Endothelial cell of umbilical vein (primary cell): ENCODE measurements around the gene CATSPER3. TPM values are rescaled to one million over a fixed set of nuclear protein-coding genes. Genes with fewer than 3 reads are reported as not detected.

Experiments used
- BruUV-seq: library from RNA; stranded (reverse); fragments of 400-500 nt; replicated peaks from 2 replicates; lab custom pipeline; 2021; lab: Mats Ljungman, UMichigan
- CTCF ChIA-PET: fragments of 300-600, 350-600 bp; sonication (Branson Sonifier 250); formaldehyde crosslinking; loops from one replicate; lab custom pipeline; 2021; ENCODE audit warnings: antibody characterized with exemption, inconsistent platforms; lab: Charles Lee
- POLR2A ChIA-PET: fragments of 300-600, 350-600 bp; sonication (Branson Sonifier 250); formaldehyde crosslinking; loops from one replicate; lab custom pipeline; 2021; ENCODE audit warnings: antibody characterized with exemption, inconsistent platforms; lab: Charles Lee
- DNase-seq: peaks from one replicate; pipeline ENCODE4 v3.0.0-alpha.2; 2011; ENCODE audit warnings: low read depth, low spot score
- FAIRE-seq: peaks from 2 replicates; lab custom pipeline; 2011; peaks lifted over from hg19 to GRCh38; lab: Jason Lieb, UNC
- H2AFZ ChIP-seq: 2 replicates; pipeline ENCODE4 v1.6.0; 2012; ENCODE audit warnings: low read depth, low read length, control low read depth, inconsistent platforms
- H3K27ac ChIP-seq: 2 replicates; pipeline ENCODE4 v1.5.1; 2011; ENCODE audit warnings: low read depth, mild to moderate bottlenecking, control low read depth, low read length, moderate library complexity; ENCODE audit not compliant: insufficient read depth
- H3K27me3 ChIP-seq, 2 experiments: 2 replicates each; pipeline versions ENCODE4 v1.6.0 to v1.6.1; 2011; ENCODE audit warnings: low read length in 2 of 2, mixed read lengths in 1 of 2; ENCODE audit not compliant: control insufficient read depth in 2 of 2, insufficient read depth in 2 of 2
- H3K36me3 ChIP-seq, 2 experiments: 2 replicates in 1 of 2; 3 replicates in 1 of 2; pipeline ENCODE4 v1.5.1; 2011; ENCODE audit warnings: low read length in 2 of 2, mild to moderate bottlenecking in 1 of 2, moderate library complexity in 1 of 2; ENCODE audit not compliant: control insufficient read depth in 2 of 2, insufficient read depth in 2 of 2; ENCODE audit errors: extremely low read depth in 1 of 2
- H3K4me1 ChIP-seq: 3 replicates; pipeline ENCODE4 v1.5.1; 2011; ENCODE audit warnings: mild to moderate bottlenecking, low read length; ENCODE audit not compliant: control insufficient read depth, insufficient read depth; ENCODE audit errors: extremely low read depth
- H3K4me2 ChIP-seq: 2 replicates; pipeline ENCODE4 v1.6.1; 2011; ENCODE audit warnings: low read length, control low read depth, mixed read lengths; ENCODE audit not compliant: insufficient read depth
- H3K4me3 ChIP-seq, 3 experiments: fragments of 200-600 bp in 1 of 3; sonication (generic), shearing (Covaris generic) in 1 of 3; replicated peaks in 1 of 3; 2 replicates each; pipeline ENCODE4 v1.5.1; 2011 to 2016; ENCODE audit warnings: control low read depth in 3 of 3, low read length in 3 of 3, mild to moderate bottlenecking in 2 of 3, inconsistent platforms in 1 of 3, low read depth in 1 of 3, moderate library complexity in 1 of 3; ENCODE audit not compliant: insufficient read depth in 1 of 3
- H3K79me2 ChIP-seq: 2 replicates; pipeline ENCODE4 v1.6.0; 2012; ENCODE audit warnings: low read length, inconsistent platforms; ENCODE audit not compliant: control insufficient read depth, insufficient read depth
- H3K9ac ChIP-seq: replicated peaks from 2 replicates; pipeline ENCODE3; 2011; ENCODE audit warnings: low read length, control low read depth; ENCODE audit not compliant: insufficient read depth; ENCODE audit errors: extremely low read depth
- H3K9me1 ChIP-seq: replicated peaks from 3 replicates; pipeline ENCODE4 v1.6.0; 2011; ENCODE audit warnings: mild to moderate bottlenecking, low read length; ENCODE audit not compliant: control insufficient read depth, insufficient read depth; ENCODE audit errors: extremely low read depth
- H3K9me3 ChIP-seq: replicated peaks from 2 replicates; pipeline ENCODE4 v1.5.1; 2012; ENCODE audit warnings: low read length, inconsistent platforms; ENCODE audit not compliant: control insufficient read depth, insufficient read depth
- H4K20me1 ChIP-seq: replicated peaks from 2 replicates; pipeline ENCODE3; 2011; ENCODE audit warnings: mild to moderate bottlenecking, low read length; ENCODE audit not compliant: control insufficient read depth, insufficient read depth; ENCODE audit errors: extremely low read depth
- EZH2 ChIP-seq: IDR thresholded peaks from 2 replicates; pipeline ENCODE4 v1.6.1; 2012; ENCODE audit warnings: borderline replicate concordance, low read depth, mild to moderate bottlenecking, moderate library complexity, low read length, inconsistent platforms; ENCODE audit not compliant: severe bottlenecking
- FOS ChIP-seq: IDR thresholded peaks from 2 replicates; pipeline ENCODE4 v1.6.1; 2011; ENCODE audit warnings: mild to moderate bottlenecking, low read length, moderate library complexity, borderline replicate concordance; ENCODE audit not compliant: insufficient read depth
- GATA2 ChIP-seq: IDR thresholded peaks from 2 replicates; pipeline ENCODE4 v1.7.0; 2011; ENCODE audit warnings: low read depth, mild to moderate bottlenecking, moderate library complexity, mixed read lengths, low read length; ENCODE audit not compliant: insufficient read length, insufficient read depth
- JUN ChIP-seq: IDR thresholded peaks from 2 replicates; pipeline ENCODE4 v1.6.1; 2011; ENCODE audit warnings: borderline replicate concordance, low read depth; ENCODE audit not compliant: insufficient read length, insufficient read depth
- MYC ChIP-seq: IDR thresholded peaks from one replicate; pipeline ENCODE4 v1.6.1; 2011; ENCODE audit warnings: mild to moderate bottlenecking, low read depth, low read length
- POLR2A ChIP-seq: IDR thresholded peaks from 2 replicates; pipeline ENCODE4 v1.6.1; 2012; ENCODE audit warnings: low read depth, mild to moderate bottlenecking, control low read depth, low read length
- POLR2AphosphoS5 ChIP-seq: IDR thresholded peaks from 2 replicates; pipeline ENCODE4 v1.6.1; 2012; ENCODE audit warnings: low read depth, mild to moderate bottlenecking, control low read depth, low read length, moderate library complexity; ENCODE audit not compliant: insufficient read depth
- dilution Hi-C: fragments of 300-500 bp; cut with MboI; formaldehyde crosslinking; loops from one replicate; pipeline ENCODE4 v1.15.0; 2019; ENCODE audit warnings: low sequenced_read_pairs; ENCODE audit not compliant: extremely low pct_ligation_motif_present
- intact Hi-C: fragments of 100-400 bp; cut with micrococcal nuclease; formaldehyde crosslinking; loops from one replicate; pipeline ENCODE4 v1.10.0; 2022
- polyA plus RNA-seq, 4 experiments: library from polyadenylated mRNA; depleted of rRNA in 3 of 4; stranded (reverse) in 3 of 4; unstranded in 1 of 4; fragments of >200 nt; gene quantifications; 2 replicates each; pipeline versions ENCODE4 v1.2.1 to v1.2.3, GENCODE V29; 2011 to 2012; ENCODE audit warnings: missing spikeins in 1 of 4
- total RNA-seq: library from RNA; stranded (reverse); gene quantifications from 2 replicates; pipeline ENCODE4 v1.2.3, GENCODE V29; 2021
- TF ChIP-seq, protein P1 (sequence below): IDR thresholded peaks from 2 replicates; pipeline ENCODE4 v1.6.1; 2011; ENCODE audit not compliant: insufficient read depth, insufficient read length
- TF ChIP-seq, protein P2 (sequence below), 2 donors: IDR thresholded peaks; 1 replicate in 1 of 2; 2 replicates in 1 of 2; pipeline ENCODE4 v1.5.1; 2011; ENCODE audit warnings: low read length in 2 of 2, mild to moderate bottlenecking in 2 of 2, moderate library complexity in 2 of 2, control low read depth in 1 of 2, inconsistent platforms in 1 of 2, low read depth in 1 of 2; ENCODE audit not compliant: insufficient read depth in 1 of 2; ENCODE audit errors: extremely low read depth in 1 of 2

The CATSPER3 gene
- total and polyA plus RNA-seq, 2 donors (not counting 3 experiments of a cell fraction or from before 2014, with no cell fraction given), result 0.43 to 0.71 TPM

DNA sequence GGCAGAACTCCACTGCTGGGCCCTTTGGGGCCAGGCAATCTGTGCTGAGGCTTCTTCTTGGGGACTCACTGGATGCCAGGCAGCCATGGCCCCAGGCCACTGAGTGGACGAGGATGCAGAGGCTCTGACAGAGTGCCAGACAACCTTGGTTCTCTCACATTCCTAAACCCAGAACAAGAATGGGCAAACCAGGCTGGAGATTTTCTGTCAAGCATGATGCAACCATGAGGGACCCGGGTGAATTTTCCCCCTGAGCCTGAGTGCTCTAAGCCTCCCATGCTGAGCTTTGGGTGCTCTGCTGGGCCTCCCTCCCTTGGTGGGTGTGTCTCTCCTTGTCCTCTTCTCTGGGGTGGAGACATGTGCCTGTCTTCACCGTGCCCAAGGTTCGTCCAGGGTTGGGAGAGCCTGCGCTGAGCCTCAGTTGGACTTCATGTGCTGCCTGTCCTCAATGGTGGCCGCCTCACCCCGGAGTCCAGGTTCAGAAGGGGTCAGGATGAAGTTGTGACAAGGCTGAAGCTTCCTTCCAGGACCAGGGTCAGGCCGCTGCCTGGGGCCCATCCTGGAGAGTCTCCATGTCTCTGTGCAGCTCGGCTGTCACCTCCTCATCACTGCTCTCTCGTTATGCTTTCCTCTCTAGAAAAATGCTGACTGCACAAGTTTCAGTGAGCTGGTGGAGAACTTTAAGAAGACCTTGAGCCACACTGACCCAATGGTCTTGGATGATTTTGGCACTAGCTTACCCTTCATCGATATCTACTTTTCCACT, 42.2 kb downstream of the CATSPER3 start:
- FAIRE-seq, result no peak
- H3K36me3 ChIP-seq, result no peaks in the 10 kb centered on the region

More for the DNA sequence above, 42.2 kb downstream of the CATSPER3 start:
- Histone ChIP-seq H3K79me2 (no peaks in the 10 kb centered on the region), H3K4me1 (no peaks in the 10 kb centered on the region), H3K4me3 (no peak overlapping the region), H2AFZ (no peak overlapping the region), H3K9me3 (no peaks in the 10 kb centered on the region), H3K27me3 (no peaks in the 10 kb centered on the region), H3K9me1 (no peaks in the 10 kb centered on the region), H4K20me1 (no peaks in the 10 kb centered on the region), H3K27ac (no peak overlapping the region), H3K4me2 (no peak overlapping the region), H3K9ac (no peak overlapping the region)
- CTCF ChIA-PET, result no interaction called here
- intact Hi-C loops, result no loop called here
- POLR2A ChIA-PET, result no interaction called here
- TF ChIP-seq POLR2AphosphoS5, result no peak
- TF ChIP-seq FOS, result no peak
- TF ChIP-seq, protein P1, sequence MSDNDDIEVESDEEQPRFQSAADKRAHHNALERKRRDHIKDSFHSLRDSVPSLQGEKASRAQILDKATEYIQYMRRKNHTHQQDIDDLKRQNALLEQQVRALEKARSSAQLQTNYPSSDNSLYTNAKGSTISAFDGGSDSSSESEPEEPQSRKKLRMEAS, result no peak
- TF ChIP-seq MYC, result no peak
- TF ChIP-seq GATA2, result no peak
- TF ChIP-seq, protein P2, sequence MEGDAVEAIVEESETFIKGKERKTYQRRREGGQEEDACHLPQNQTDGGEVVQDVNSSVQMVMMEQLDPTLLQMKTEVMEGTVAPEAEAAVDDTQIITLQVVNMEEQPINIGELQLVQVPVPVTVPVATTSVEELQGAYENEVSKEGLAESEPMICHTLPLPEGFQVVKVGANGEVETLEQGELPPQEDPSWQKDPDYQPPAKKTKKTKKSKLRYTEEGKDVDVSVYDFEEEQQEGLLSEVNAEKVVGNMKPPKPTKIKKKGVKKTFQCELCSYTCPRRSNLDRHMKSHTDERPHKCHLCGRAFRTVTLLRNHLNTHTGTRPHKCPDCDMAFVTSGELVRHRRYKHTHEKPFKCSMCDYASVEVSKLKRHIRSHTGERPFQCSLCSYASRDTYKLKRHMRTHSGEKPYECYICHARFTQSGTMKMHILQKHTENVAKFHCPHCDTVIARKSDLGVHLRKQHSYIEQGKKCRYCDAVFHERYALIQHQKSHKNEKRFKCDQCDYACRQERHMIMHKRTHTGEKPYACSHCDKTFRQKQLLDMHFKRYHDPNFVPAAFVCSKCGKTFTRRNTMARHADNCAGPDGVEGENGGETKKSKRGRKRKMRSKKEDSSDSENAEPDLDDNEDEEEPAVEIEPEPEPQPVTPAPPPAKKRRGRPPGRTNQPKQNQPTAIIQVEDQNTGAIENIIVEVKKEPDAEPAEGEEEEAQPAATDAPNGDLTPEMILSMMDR (IDR thresholded peaks at IDR 0.05; ENCODE audit: extremely low read depth in 1 of 2, insufficient read depth in 1 of 2, low read depth in 1 of 2, low read length in 2 of 2), result no peak
- no peak for TF ChIP-seq JUN
- no peak for TF ChIP-seq POLR2A
- TF ChIP-seq EZH2, result no peak
- no peak for DNase-seq
- dilution Hi-C loops, result no loop called here
- BruUV-seq, result no TSS peak
